Measurements from ENCODE around the gene MAPT.

DNA sequence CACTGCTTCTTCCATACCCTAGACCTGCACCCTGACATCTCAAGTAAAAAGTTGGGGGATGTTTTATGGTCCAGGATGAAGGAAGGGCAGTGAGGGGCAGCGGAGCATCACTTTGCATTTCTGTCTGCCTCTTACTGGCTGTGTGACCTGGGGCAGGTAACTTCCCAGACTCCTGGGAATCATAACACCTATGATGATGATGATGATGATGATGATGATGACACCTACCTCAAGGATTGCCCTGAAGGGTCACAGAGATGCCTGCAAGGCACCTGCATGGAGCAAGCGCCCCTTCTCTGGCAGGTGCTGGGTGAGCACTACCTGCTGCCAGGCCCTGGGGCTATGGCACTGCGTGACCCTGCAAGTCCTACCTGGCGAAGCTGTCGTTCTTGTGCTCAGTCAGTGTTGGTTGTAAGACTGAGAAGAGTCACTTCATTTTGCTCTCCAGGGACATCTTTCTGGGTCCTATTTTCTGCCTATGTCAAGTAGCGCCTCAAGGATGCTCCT is 58.5 kb downstream of the MAPT start:
- TF ChIP-seq, protein P1, sequence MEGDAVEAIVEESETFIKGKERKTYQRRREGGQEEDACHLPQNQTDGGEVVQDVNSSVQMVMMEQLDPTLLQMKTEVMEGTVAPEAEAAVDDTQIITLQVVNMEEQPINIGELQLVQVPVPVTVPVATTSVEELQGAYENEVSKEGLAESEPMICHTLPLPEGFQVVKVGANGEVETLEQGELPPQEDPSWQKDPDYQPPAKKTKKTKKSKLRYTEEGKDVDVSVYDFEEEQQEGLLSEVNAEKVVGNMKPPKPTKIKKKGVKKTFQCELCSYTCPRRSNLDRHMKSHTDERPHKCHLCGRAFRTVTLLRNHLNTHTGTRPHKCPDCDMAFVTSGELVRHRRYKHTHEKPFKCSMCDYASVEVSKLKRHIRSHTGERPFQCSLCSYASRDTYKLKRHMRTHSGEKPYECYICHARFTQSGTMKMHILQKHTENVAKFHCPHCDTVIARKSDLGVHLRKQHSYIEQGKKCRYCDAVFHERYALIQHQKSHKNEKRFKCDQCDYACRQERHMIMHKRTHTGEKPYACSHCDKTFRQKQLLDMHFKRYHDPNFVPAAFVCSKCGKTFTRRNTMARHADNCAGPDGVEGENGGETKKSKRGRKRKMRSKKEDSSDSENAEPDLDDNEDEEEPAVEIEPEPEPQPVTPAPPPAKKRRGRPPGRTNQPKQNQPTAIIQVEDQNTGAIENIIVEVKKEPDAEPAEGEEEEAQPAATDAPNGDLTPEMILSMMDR (IDR thresholded peaks at IDR 0.05) = no peak
- no peak for TF ChIP-seq EZH2 (IDR thresholded peaks at IDR 0.05)
